Activated CD8-positive, alpha-beta memory T cell treated with anti-CD3 and anti-CD28 coated beads for 4 hours (primary cell): ENCODE measurements around the gene RELB.
A peak's percentile ranks its signal among the peaks of the same experiment; 100 is the strongest.

Experiments used
- DNase-seq, 2 donors: peaks; one replicate each; pipeline ENCODE4 v3.0.0-alpha.2; 2020; ENCODE audit warnings: low read depth in 2 of 2

The RELB gene

DNA sequence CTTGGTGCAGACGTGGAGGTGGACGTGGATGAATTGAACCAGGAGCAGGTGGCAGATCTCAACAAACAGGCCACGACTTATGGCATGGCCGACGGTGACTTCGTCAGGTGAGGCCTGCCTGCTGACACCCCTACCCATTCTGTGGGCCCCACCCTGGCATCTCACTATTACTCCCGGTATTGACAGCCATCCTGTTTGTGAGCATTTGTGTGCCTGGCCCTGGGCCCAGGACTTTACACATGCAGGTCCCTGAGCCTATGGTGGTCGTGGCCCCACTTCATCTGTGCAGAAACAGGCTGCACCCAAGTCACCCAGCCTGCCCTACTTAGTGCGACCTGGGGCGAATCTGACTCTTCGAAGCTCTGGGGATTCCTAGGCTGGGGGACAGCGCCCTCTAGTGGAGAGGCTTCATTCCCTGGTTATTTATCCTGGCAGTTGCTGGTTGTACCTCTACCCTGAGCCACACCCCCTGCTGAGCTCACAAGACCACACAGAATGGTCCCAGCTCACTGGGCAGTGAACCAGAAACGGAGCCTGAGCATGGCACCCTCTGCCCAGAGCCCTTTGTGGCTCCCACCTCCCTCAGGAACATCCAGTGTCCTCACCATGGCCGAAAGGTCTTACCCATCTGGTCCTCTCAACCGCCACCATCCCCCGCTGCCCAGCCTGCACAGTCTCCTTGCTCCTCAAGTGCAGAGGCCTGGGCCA lies 58.1 kb downstream of the RELB start:
- peak; percentile 66 to 68 for DNase-seq

- no peak for DNase-seq
Measured at GRCh38 chr19:45061965-45062364, 60.7 kb downstream of the RELB start.

DNA sequence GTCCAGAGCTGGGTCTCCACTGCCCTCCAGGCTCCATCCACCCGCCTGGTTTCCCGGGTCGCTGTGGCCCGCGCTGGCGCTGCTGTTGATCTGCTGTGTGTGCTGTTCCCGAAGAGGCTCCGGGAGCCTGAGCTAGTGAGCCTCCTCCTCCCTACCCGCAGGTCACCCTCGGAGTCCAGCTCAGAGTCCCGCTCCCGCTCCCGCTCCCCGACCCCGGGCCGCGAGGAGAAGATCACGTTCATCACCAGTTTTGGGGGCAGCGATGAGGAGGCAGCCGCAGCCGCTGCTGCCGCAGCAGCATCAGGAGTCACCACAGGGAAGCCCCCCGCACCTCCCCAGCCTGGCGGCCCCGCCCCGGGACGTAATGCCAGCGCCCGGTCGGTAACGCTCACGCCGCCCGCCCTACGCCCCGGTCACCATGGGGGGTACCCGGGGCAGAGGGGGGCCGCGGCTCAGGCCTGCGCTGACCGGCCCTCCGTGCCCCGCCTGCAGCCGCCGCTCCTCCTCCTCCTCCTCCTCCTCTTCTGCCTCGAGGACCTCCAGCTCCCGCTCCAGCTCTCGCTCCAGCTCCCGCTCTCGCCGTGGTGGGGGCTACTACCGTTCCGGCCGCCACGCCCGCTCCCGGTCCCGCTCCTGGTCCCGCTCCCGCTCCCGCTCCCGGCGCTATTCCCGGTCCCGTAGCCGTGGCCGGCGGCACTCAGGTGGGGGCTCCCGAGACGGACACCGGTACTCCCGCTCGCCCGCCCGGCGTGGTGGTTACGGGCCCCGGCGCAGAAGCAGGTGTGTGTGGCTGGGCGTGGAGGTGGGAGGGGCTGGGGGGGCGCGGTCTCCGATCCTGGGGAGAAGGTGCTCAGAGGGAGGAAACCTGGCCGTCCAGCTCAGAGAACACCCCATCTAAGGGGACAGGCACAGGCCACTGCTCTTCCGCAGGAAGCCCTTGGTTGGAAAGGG lies 62.9 kb downstream of the RELB start:
- no peak for DNase-seq

DNA sequence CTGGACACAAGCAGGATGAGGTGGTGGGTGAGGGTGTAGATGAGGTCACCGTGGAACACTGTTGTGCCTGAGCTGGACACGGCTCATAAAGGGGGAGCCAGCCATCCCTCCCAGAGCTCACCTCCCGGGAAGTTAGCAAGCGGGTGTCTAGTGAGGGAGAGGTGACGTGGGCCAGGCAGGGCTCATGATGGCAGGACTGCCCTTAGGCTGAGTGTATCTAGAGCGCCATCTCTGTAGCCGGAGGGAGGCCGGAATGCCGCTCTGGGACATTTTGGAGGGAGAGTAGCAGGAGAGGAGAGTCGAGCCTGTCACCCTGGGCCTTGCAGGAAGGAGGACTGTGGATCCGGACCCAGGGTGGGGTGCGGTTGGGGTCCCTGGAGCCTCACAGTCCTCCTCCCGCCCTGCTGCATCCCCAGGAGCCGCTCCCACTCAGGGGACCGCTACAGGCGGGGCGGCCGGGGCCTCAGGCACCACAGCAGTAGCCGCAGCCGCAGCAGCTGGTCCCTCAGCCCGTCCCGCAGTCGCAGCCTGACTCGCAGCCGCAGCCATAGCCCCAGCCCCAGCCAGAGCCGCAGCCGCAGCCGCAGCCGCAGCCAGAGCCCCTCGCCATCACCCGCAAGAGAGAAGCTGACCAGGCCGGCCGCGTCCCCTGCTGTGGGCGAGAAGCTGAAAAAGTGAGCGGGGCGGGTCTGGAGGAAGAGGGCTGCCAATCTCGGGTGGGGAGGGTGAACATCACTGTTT lies 65.8 kb downstream of the RELB start:
- DNase-seq: no peak

- no peak for DNase-seq
Measured at GRCh38 chr19:45068041-45068440, 66.8 kb downstream of the RELB start.

- no peak for DNase-seq
Measured at GRCh38 chr19:45069056-45069455, 67.8 kb downstream of the RELB start.

GRCh38 chr19:45070214-45070613 lies 69.0 kb downstream of the RELB start:
- DNase-seq: no peak

- DNase-seq: no peak
Measured at GRCh38 chr19:45070861-45071544, 69.7 kb downstream of the RELB start.

DNA sequence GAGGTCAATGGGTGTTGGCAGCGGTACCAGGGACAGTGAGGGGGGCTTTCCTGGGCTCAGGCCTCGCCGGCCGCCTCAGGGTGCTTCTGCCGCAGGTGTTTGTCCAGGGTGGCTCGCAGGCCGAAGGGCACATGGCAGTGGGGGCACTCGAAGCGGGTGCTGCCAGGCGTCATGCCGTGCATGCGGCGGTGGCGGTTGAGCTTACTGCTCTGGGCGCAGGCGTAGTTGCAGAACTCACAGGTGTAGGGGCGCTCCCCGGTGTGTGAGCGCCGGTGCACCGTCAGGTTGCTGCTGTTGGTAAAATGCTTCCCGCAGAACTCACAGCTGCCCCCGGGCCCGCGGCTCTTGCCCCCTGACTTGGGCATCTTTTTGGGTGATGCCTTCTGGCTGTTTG lies 70.3 kb downstream of the RELB start:
- no peak for DNase-seq

GRCh38 chr19:45071969-45072790 lies 70.9 kb downstream of the RELB start:
- no peak for DNase-seq

DNA sequence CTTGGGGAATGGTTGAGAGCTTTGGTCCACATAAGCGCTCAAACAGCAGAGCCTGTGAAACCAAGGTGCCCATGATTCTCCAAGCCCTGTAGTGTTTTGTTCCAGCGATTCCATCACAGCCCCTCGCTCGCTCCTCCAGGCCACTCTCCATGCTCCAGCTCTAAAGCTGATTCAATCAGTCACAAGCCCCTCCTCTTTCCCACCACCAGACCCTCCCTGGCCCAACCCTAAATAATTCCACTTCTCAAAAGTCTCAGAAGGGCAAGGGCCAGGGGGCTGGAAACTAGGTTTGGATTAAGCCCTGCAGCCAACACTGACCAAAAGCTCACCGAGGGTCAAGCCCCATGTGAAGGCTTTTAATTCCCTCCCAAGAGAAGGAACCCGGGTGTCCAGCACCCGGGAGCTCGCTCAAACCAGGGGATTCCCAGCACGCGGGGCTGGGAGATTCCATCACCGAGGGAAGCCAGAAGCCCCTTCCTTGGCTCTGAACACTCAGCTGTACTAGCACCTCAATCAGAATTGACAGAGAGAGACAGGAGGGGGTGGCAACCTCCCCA lies 73.6 kb downstream of the RELB start:
- DNase-seq: no peak

DNA sequence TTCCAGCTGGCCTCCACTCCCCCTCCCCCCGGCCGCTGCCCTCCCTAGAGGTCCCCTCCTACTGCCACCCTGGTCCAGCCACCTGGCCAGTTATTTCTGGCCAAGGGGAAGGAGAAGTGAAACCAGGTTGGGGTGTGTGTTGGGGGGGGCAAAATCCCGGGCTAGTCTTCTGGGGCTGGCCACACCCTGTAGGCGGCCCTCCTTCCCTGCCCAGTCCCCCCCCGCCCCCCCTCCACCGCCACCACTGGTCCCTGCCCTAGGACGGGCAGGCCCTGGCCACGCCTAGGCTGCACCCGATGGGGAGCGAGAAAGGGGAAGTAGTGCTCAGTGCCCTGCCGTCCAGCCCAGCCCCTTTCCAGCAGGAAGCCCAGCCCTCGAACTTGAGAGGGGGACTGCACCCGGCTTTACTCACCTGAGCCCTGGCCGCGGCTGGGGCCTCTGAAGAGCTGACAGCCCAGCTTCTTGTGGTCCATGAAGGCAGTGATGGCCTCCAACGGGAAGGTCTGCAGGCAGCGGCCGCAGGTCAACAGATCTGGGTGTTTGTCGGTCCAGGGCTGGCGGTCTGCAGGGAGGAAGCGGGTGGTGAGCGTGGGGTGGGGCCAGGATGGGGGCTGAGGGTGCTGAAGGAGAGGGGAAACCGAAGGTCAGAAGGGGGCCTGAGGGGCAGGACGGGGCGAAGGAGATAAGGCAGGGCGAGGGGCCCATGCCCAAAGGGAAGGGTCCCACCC lies 74.2 kb downstream of the RELB start:
- DNase-seq: no peak

DNA sequence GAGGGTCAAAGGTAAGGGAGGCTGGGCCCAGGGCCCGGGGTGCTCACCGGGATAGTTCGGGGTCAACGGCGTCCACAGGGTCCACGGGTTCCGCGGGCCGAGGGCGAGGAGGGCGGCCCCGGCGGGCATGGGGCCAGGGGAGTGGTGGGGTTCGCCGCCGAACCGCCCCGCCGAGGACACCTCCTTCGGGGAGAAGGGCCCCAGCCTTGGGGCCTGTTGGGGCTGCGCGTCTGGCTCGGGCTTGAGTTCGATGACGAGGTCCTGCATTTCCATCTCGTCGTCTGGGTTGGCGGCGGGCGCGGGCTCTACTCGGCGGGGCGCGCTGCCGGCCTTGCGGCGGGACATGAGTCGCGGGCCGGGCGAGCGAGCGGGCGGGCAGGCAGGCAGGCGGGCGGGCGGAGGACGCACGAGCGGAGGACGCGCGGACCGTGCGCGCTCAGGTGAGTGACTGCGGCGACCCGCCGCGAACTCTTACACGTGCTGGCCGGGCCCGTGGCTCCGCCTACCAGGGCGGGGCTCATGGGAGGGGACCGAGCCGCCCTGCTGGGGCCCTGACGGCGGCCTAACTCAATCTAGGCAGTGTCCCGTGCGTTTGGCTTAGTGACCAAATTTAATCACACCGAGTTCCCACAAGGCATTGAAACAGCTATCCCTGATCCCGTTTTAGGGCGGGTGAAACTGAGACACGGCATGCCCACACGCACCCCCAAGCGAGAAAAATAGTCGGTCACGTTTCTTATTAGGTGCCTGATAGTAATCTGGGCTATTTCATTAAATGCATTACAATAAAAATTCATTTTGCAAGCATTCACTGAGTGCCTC lies 75.0 kb downstream of the RELB start, which contains the start of gene ZNF296:
ZNF296 (minus strand) TSS at position 450 of the 822 bp plus-strand sequence; CDS start at position 345, 105 bp downstream.
- peak; percentile 58 to 61 for DNase-seq

- no peak for DNase-seq
Measured at GRCh38 chr19:45076851-45077730, 75.8 kb downstream of the RELB start.

- DNase-seq: no peak
Measured at GRCh38 chr19:45078390-45079062, 77.3 kb downstream of the RELB start.

GRCh38 chr19:45079063-45079910 lies 78.0 kb downstream of the RELB start, which contains the start of gene GEMIN7:
GEMIN7 (plus strand) TSS chr19:45079260; CDS start chr19:45090115, 10,855 bp downstream.
- DNase-seq: peak; percentile 54 to 55
